HG03439 (cell line): ENCODE measurements around the gene CAMK4.
A peak's percentile ranks its signal among the peaks of the same experiment; 100 is the strongest.
"Not testable (repeated sequence)": the region's sequence is repeated elsewhere in the genome, so short reads cannot be mapped to it uniquely, and the experiment has no call there.

Experiments
- ATAC-seq: cut with Tn5 transposase; IDR thresholded peaks from one replicate; pipeline ENCODE4 v1.9.1; 2021; ENCODE audit warnings: mild to moderate bottlenecking, moderate library complexity; ENCODE audit not compliant: unreplicated experiment

CAMK4 gene

DNA sequence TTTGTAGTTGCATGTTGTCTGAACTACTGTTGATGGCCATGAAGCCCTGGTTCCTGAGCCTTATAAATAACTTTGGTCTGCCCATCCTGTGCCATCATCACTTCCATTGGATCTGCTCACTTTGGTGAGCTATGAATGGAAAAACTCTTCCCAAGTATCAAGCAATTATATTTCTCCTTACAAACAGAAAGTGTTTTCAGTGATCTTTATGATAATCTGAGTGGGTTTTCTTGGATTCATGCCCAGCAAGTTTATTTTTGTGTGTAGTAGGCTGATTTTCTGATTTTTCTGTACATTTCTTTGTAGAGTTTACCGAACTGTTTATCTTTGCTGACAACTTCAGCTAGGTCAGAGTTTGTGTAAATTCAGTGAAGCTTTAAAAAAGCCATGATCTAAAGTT, 31.0 kb downstream of the CAMK4 start:
- no peak for ATAC-seq

DNA sequence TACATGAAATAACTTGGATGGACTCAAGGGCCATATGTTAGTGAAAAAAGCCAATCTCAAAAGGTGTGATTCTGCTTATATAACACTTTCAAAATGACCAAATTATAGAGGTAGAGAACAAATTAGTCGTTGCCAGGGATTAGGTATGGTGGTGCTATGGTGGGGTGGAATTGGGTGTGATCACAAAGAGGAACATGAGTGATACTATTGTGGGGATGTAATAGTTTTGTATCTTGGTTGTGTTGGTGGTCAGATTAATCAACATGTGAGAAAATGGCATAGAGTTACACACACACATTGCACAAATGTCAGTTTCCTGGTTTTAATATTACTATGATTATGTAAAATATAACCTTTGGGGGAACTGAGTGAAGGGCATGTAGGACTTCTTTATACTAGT, 31.9 kb downstream of the CAMK4 start:
- no peak for ATAC-seq

DNA sequence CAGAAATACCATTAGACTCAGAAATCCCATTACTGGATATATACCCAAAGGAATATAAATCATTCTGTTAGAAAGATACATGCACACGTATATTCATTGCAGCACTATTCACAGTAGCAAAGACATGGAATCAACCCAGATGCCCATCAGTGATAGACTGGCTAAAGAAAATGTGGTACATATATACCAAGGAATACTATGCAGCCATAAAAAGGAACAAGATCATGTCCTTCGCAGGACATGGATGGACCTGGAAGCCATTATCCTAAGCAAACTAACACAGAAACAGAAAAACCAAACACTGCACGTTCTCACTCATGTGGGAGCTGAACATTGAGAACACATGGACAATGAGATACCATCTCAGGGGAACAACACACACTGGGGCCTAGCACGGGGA, 33.4 kb downstream of the CAMK4 start:
- ATAC-seq, result not testable (repeated sequence)

DNA sequence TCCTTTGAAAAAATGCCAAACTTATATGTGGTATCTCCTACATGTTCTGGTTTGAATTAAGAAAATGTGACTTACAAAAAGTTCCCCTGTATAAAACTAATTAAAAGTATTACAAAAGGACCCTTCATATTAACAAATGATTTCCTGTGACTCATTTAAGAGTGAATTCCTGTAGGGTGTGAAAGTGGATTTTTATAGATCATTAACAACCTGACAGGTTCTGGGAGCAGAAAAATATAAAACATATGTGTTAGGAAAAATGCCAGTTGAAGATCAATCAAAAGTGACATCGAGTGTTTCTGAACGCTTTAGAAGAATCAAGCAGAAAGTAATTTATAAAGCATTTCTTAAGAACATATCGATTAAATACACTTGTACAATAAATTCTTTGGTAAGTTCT, 35.5 kb downstream of the CAMK4 start:
- no peak for ATAC-seq

DNA sequence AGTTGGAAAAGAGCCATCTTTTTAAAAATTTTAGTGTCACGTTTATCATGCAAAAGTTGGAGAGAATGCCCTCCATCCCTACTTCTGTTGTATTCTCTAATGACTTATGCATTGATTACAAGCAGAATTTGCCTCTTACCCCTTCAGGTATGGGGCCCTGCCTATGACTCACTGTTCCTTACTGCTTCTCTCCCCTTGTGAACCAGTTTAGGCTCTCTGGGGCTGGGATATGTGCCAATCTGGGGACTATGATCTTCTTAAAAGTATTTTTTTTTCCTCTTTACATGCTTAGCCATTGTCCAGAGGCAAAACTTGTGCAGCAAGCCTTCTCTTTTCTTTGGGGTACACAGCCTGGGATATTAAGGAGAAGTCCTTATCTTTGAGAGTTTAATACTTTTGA, 37.4 kb downstream of the CAMK4 start:
- ATAC-seq, result no peak

DNA sequence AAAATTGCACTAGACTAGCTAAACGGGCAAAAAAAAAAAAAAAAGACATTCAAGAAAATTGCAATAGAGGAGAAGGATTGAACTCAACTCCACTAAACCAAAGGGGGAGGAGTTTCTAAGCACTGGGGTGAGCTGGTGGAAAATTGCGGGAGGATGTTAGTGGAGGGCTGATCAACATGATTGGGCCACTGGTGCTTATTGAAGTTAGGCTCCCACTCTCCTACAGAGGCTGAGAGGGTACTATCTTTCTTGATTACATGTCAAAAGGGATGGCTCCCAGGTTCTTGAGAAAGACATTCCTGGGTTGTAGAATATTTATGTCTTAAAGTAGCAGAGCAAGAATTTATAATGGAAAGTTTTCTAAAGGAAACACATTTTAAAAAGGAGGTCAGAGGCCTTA, 38.0 kb downstream of the CAMK4 start:
- ATAC-seq, result no peak

DNA sequence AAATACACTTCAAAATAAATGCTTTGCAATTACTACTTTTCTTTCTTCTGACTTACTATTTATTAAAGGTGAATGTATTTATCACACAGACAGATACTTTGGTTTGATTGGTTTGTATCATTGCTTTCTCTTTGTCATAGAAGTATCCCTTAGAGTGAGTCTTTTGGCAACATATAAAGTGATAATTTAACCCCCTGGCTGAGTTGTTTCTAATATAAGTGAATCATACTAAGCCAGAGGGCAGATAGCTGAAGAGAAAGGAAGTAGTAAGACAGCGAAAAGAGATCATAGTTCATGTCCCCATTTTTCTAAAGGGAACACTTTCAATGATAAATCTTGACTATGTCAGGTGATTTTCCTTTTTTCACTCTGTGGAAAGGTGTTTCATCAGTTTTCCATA, 38.6 kb downstream of the CAMK4 start:
- ATAC-seq, result no peak

DNA sequence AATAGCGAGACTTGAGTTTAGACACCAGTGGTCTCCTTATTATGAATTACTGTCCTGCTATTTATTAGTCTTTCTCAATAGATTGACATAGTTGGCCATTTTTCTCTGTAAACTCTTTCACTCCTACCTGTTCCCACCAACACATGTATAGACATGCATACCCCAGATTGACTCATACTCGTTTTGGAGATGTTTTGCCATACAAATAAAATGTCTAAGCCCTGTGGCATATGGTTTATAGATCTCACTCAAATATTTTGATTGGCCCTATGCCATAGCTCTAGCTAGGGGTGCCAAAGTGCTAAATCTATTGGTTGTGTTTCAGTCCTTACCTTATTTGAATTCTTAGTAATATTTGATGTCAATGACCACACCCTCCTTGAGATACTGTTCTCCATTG, 42.3 kb downstream of the CAMK4 start:
- no peak for ATAC-seq

DNA sequence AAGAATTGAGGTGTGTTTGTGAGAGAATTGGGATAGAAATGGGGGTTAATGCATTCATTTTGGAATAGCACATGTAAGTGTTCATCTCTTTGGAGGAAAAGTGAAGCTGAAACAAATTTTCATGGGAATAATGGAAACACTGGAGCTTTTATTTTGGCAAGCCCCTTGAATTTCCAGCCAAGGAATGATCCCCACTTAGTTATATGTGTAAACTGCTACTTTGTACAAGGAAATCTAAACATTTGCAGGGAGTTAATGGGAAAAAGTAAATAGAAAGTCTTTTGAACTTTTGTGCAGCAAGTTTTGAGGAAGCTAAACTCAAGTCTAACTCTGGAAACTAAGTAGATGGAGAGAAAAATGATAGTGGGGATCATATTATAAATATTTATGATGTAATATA, 44.1 kb downstream of the CAMK4 start:
- no peak for ATAC-seq

DNA sequence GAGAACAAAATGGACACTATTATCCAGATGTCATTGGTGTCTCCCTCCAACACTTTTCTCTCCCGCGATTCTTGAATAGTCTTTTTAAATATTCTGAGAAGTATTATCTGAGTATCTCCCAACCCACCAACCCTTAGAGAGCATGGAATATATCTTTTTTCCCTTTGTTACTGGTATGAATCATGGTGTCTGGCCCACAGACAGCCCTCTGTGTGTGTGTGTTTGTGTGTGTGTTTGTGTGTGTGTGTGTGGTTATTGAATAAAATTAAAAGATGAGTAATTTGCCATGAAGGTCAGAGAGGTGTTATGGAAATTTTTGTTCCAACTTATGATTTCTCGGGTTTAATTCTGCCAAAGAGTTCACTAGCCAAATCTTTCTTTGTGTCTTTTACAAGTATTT, 47.7 kb downstream of the CAMK4 start:
- no peak for ATAC-seq

DNA sequence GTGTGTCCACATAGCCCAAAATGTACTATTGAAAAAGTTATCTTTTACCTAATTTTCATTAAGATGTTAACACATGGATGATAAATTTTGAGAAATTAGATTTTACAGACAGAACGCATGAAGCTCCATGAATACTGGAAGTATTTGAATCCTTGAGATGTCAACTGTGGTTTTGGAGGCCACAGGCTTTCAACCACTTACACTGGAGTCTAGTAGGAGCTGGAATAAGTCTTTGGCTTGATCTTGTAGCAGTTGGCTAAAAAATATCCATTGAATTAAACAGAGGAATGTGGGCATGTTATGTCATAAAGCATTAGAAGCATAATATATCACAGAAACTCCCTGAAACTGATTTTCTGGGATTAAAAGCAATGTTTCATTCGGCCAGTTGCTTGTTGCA, 52.9 kb downstream of the CAMK4 start:
- no peak for ATAC-seq

DNA sequence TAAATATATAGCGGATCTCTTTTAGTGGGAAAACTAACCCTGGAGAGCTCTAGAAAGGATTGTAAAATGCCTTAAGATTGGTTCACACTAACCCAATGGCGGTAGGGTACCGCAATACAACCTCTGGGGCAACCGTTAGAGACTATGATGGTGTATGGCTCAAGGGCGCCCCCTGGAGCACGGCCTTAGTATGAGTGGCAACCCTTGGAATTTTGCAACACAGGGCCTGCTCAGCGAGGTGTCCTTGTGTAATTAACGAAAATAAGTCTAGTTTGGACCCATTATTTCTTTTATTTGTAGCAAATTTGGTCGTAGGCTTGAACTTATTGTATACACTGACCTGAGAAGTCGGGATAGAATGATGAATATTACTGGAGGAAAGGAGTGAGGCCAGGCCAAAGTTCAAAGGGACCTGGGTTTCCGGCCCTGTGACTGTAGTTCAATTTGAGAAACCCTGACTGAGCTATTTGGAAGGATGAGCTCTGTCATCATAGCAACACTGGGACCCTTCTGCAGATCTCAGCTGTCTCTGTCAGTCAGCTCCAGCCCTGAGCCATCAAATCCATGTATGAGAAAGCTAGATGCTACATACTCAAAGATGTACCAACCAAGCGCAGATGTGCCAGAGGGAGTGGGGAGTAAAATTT, 54.8 kb downstream of the CAMK4 start:
- peak; percentile 96 for ATAC-seq

DNA sequence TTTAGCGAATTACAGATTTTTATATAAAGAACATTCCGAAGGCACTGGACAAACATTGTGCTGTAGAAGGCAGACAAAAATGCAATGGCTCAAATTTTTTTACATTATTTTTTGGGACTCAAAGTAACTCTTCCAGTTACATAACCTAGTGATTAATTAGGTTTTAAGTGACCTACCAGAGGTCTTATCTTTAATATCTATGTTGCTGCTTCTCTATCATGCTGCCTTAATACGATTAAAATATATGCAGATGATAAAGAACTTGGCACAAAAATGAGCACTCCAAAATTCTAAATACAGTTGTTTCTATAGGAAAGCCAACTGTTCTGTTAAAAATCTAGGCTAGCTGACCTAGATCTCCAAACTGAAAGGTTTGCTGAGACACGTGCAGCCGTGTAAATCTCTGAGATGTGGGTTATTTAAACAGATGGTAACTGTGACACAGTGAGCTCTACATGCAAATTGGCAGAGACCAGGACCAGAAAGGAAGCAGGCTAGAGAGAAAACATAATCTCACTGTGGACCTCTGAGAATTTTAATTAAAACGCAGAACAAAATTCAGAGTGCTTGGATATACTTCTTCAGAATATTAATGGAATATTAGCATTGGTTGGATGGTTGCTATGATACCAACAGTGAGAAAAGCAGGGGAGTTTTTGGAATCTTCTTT, 56.2 kb downstream of the CAMK4 start:
- ATAC-seq, result no peak

DNA sequence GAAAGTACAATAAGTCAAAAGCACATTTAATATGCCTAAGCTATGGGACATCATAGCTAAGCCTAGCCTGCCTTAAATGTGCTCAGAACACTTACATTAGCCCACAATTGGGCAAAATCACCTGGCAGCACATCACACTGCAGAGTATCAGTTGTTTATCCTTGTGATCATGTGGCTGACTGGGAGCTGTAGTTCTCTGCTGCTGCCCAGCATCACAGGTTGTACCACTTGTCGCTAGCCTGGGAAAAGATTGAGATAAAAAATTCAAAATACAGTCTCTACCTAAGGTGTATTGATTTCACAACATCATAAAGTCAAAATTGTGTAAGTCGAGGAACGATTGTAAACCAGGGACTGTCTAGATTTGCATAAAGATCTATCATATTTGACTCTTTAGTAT, 58.6 kb downstream of the CAMK4 start:
- ATAC-seq, result no peak

DNA sequence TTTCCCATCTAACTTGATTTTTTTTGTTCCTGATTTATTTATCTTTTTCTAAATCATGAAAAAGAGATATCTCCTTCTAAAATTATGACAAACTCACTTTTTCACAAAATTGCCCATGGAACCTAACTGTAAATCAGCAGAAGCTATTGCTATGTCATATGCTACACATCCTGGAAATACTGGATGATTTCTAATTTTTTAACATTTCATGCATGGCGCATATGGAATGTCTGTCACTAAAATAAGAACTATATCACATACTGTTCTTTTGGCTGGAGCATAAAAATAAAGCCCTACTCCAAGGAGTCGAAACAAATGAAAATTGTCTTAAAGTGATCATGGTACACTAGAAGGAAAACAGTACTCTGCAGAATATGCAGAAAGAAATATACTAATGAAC, 60.6 kb downstream of the CAMK4 start:
- ATAC-seq, result no peak

DNA sequence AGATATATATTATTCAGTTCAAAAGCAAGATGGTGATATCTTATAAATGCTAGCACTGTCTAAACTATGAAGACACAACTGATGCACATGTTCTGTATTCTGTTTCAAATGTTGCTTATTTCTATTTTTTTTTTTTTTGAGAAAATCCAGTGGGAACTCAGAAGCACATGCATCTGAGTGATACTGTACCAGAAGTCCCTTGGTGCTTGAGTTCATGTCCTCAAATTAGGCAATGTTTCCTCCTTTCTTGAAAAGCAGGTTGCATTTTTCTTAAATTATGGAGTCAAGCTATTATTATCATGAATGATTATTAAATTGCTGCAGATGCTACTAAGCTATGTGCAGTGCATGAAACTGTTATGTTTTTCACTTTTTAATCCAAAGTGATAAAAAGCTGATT, 70.4 kb downstream of the CAMK4 start:
- ATAC-seq, result no peak

DNA sequence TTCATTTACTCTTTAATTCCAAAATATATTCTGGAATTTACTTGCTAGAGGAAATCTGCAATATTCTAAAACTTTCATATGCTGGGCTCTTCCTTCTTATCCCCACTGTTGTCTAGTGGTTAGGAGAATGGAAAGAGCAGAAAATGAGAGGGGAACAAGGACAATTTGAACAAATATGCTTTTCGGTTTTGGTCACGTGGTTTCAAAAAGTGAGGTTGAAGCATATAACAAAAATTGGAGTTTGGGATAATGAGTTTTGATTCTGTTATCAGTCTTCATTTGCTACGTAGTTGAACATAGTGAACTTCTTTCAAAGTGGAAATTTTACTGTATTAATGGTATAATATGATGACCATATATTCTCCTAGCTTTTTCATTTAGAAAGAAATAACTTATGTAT, 71.5 kb downstream of the CAMK4 start:
- no peak for ATAC-seq

DNA sequence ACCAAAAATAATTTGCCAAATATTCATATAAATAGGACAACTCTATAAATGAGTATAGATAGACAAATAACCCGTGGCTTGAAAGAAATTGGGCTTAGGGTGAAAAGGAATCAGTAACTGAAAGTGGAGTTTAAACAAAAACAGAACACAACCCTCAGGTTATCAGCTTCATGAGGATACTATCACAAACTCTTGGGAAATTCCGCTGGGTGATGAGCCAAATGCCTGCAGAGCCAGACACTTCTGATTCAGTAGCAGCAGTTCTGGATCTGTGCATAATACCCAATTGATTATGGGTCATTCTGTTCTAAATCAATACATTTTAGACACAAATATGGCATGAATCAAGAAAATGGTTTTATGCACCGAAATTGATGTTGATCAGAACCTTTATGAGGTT, 72.4 kb downstream of the CAMK4 start:
- no peak for ATAC-seq

DNA sequence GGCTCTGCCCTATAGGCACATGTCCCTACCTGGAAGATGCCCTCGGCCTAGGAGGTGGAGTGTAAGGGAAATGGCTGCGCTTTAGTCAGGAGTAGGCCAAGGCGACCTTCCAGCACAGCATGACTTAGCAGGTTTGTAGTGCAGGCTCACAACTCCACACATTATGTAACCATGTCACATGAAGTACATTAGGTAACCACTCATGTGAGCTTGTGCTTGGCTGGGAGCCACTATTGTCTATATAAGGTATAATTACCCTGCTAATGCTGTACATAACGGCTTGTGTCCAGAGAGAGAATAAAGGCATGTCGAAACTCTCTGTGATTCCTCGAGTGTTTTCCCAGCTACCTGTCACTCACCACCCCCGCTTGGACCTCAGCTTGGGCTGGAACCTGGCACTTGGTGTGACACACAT, 74.9 kb downstream of the CAMK4 start:
- no peak for ATAC-seq

DNA sequence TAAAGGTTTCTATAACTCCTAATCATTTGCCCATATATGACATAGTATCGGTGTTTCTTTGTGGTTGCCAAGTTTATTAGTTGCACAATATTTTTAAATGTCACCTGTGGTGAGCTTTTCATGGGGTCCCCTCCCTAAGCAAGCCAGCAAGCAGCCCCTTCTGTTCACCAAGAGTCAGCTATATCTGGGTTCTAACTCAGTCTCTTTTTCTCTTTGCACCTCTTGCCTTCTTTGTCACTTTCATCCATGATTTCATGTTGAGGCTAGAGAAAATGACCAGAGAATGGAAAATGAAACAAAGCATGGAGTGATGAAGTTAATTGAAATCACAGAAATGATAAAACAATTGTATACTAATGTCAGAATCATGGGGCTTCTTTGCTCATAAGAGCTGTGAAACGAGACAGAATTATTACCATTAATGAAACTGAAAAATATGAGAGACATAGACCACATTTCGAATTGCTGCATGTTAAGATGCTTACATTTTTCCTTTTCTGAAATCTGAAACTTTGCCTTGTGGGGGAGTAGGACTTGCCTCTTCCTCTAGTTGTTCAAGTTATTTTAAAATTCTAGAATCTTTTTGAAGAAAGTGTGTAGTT, 75.7 kb downstream of the CAMK4 start:
- no peak for ATAC-seq

DNA sequence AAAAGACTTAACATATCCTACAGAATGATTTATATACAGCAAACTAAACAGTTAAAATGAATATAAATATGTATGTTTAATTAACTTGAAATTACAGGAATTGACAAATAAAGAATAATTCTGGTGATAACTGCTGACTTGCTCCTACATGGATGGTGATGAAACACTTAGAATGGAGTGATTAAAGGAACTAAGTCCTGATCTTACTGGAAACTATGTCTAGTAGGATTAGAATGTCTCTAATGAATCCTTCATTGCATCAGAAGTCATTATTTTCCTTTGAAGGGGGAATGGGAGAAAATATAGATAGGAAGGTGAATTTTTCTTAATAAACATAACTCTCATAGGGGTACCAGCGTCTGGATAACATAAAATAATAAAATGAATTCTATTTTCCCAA, 77.1 kb downstream of the CAMK4 start:
- ATAC-seq, result no peak

DNA sequence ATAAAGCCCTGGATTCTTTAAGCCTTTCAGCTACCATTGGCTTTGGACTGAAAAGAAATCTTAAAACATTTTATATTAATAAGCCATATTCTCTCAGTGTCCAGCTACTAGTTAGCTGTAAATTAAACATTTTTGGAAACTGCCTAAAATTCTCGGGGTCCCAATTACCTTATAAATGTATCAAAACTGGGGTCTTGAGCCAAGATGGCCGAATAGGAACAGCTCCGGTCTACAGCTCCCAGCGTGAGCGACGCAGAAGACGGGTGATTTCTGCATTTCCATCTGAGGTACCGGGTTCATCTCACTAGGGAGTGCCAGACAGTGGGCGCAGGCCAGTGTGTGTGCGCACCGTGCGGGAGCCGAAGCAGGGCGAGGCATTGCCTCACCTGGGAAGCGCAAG, 77.9 kb downstream of the CAMK4 start:
- ATAC-seq, result not testable (repeated sequence)

DNA sequence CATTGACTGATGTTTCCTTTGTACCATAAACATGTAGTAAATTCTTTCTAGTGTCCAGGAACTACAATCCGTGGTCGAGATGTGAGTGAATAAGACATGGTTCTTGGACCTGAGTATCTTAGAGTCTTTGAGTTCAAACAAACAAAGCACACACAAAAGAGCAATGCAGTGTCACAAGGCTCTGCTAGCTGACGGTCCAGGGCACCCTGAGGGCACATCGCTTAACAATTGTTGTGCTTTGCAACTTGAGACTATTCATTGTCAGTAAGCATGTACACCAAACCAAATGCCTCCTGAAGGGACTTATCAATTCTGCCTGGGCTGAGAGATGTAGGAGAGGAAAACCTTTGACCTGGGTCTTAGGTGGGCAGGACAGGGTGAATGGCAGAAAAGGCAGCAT, 84.8 kb downstream of the CAMK4 start:
- no peak for ATAC-seq
